ENCODE measurements around the gene SLC2A8. TPM values are rescaled to one million over a fixed set of nuclear protein-coding genes. Genes with fewer than 3 reads are reported as not detected.
A peak's percentile ranks its signal among the peaks of the same experiment; 100 is the strongest.

SLC2A8 gene
- 48.0 and 50.7 TPM in 2 replicates for total RNA-seq
- long read RNA-seq, partial matches to known transcripts, result 2 of 8 reads
- long read RNA-seq, other reads (novel, unspliced or antisense), result 5 of 8 reads

DNA sequence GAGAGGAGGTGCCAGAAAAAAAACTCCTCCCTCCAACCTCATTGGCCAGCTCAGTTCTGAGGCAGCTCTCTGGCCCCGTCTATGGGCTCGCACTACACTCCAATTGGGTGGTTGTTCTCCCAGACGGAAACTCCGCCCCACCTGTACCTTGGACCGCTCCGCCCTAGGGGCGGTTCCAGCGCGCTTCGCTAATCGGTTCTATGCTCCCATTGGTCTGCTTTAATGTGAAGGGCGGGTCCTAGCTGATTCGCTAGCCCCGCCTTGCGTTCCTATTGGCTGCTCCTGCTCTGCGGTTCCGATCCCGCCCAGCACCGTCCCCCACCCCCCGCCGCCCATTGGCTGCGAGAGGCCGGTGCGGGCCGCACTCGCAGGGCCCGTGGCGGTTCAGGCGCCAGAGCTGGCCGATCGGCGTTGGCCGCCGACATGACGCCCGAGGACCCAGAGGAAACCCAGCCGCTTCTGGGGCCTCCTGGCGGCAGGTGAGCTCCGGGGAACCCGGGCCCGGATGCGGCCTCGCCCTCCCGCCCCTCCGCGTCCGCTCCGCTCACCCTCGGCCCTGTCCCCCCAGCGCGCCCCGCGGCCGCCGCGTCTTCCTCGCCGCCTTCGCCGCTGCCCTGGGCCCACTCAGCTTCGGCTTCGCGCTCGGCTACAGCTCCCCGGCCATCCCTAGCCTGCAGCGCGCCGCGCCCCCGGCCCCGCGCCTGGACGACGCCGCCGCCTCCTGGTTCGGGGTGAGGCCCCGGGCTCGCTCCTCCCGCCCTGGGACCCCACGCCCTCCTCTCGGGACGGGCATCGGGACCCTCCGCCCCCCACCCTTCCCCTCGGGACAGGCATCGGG, at the start of gene SLC2A8:
Gene SLC2A8, plus strand, starts transcription at position 362 of the 838 bp plus-strand sequence. Its CDS starts 62 bp downstream, at position 424.
- H3K27ac Mint-ChIP-seq, result peak within 1 kb of the TSS; percentile 90
- H3K36me3 Mint-ChIP-seq (ENCODE audit: insufficient read depth), result peaks cover 4% of the 10 kb centered on the region
- H3K27me3 Mint-ChIP-seq, result no peaks in the 10 kb centered on the region

DNA sequence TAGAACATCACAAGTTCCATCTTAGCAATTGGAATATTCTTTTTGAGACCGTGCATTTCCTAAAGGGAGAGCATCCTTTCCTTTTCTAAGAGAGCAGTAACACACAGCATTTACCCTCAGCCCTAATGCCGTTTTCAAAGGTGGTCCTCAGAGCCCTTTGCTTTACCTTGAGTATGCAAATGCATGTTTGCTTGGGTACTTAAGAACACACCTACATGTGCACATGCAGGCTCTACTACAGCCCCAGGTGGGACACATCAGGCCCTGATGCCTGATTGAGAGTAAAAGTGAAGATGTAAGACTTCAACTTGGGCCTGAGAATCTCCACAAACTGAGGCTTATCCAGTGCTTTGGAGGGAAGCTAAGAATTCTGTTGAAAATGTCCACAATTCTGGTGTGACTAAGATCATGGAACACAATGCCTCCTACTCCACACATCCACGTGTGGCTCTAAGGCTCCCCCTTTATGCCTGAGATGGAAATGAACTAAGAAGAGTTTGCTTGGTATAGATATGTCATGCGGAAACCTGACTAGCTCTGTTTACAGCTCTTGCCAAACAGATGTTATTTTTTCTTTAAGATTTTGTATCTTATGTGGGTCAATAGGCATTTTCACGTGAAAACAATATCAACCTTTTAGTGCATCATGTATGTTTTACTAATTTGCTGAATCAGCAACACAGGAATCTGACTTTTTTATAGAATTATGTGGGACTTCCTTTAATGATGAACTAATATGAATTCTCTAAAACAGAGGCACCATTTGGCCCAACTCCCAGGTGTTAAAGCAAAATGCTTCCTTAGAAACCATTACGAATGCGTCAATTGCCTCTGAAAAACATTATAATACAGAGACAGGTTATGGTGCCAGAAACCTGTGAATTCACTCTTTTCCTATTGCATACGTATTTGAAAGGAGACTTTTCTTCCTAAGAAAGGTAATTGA, 48.9 kb upstream of the SLC2A8 start:
- no peaks in the 10 kb centered on the region for H3K9me3 Mint-ChIP-seq (ENCODE audit: low read depth)
- H3K4me1 Mint-ChIP-seq (ENCODE audit: low read depth), result peaks cover 4% of the 10 kb centered on the region
- no peak for DNase-seq (ENCODE audit: low spot score, unreplicated experiment)
- H3K27me3 Mint-ChIP-seq, result no peaks in the 10 kb centered on the region
- no peak overlapping the region for H3K4me3 Mint-ChIP-seq (ENCODE audit: low read depth)
- TF ChIP-seq, protein P1, sequence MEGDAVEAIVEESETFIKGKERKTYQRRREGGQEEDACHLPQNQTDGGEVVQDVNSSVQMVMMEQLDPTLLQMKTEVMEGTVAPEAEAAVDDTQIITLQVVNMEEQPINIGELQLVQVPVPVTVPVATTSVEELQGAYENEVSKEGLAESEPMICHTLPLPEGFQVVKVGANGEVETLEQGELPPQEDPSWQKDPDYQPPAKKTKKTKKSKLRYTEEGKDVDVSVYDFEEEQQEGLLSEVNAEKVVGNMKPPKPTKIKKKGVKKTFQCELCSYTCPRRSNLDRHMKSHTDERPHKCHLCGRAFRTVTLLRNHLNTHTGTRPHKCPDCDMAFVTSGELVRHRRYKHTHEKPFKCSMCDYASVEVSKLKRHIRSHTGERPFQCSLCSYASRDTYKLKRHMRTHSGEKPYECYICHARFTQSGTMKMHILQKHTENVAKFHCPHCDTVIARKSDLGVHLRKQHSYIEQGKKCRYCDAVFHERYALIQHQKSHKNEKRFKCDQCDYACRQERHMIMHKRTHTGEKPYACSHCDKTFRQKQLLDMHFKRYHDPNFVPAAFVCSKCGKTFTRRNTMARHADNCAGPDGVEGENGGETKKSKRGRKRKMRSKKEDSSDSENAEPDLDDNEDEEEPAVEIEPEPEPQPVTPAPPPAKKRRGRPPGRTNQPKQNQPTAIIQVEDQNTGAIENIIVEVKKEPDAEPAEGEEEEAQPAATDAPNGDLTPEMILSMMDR (IDR thresholded peaks at IDR 0.05; ENCODE audit: unreplicated experiment), result peak; percentile 30
- no peak overlapping the region for H3K27ac Mint-ChIP-seq
- no peaks in the 10 kb centered on the region for H3K36me3 Mint-ChIP-seq (ENCODE audit: insufficient read depth)

More for the DNA sequence above, at the start of gene SLC2A8:
- Mint-ChIP-seq H3K9me3 (ENCODE audit: low read depth) (no peaks in the 10 kb centered on the region), H3K4me3 (ENCODE audit: low read depth) (peak within 1 kb of the TSS; percentile 82), H3K4me1 (ENCODE audit: low read depth) (peaks cover 17% of the 10 kb centered on the region)
- peak; percentile 98 for DNase-seq (ENCODE audit: low spot score, unreplicated experiment)
- TF ChIP-seq, protein P1 (IDR thresholded peaks at IDR 0.05; ENCODE audit: unreplicated experiment), result peak; percentile 43

- no peaks in the 10 kb centered on the region for H3K36me3 Mint-ChIP-seq (ENCODE audit: insufficient read depth)
- H3K27me3 Mint-ChIP-seq, result no peaks in the 10 kb centered on the region
- DNase-seq (ENCODE audit: low spot score, unreplicated experiment), result no peak
- H3K9me3 Mint-ChIP-seq (ENCODE audit: low read depth), result no peaks in the 10 kb centered on the region
- H3K27ac Mint-ChIP-seq, result no peak overlapping the region
- peaks cover 4% of the 10 kb centered on the region for H3K4me1 Mint-ChIP-seq (ENCODE audit: low read depth)
- TF ChIP-seq, protein P1 (IDR thresholded peaks at IDR 0.05; ENCODE audit: unreplicated experiment), result no peak
- H3K4me3 Mint-ChIP-seq (ENCODE audit: low read depth), result no peak overlapping the region
These were observed 47.4 kb upstream of the SLC2A8 start for GRCh38 chr9:127349483-127350113.

- Mint-ChIP-seq H3K4me3 (ENCODE audit: low read depth) (no peak overlapping the region), H3K9me3 (ENCODE audit: low read depth) (no peaks in the 10 kb centered on the region), H3K27ac (peak overlapping the region; percentile 22), H3K36me3 (ENCODE audit: insufficient read depth) (no peaks in the 10 kb centered on the region), H3K4me1 (ENCODE audit: low read depth) (peaks cover 4% of the 10 kb centered on the region), H3K27me3 (no peaks in the 10 kb centered on the region)
- no peak for DNase-seq (ENCODE audit: low spot score, unreplicated experiment)
- TF ChIP-seq, protein P1 (IDR thresholded peaks at IDR 0.05; ENCODE audit: unreplicated experiment), result no peak
These were observed 45.5 kb upstream of the SLC2A8 start for GRCh38 chr9:127351182-127352166.
